GM10248 (cell line): ENCODE results near the gene PZP.
"Not testable (repeated sequence)": the region's sequence is repeated elsewhere in the genome, so short reads cannot be mapped to it uniquely, and the experiment has no call there.

Experiments used
- CTCF ChIA-PET: fragments of 300-600 bp; sonication (Branson Sonifier 250); formaldehyde crosslinking; extraction: SDS; loops from one replicate; lab custom pipeline; 2021; ENCODE audit warnings: antibody characterized with exemption; lab: Yijun Ruan, JAX
- POLR2A ChIA-PET: fragments of 350-650 bp; sonication (Branson Sonifier 250); formaldehyde crosslinking; extraction: SDS; loops from one replicate; lab custom pipeline; 2020; ENCODE audit warnings: antibody characterized with exemption; lab: Yijun Ruan, JAX
- DNase-seq: peaks from one replicate; pipeline ENCODE4 v3.0.0; 2012; ENCODE audit errors: extremely low spot score
- TF ChIP-seq, protein P1 (sequence below): IDR thresholded peaks from 2 replicates; pipeline ENCODE4 v1.5.1; 2012; ENCODE audit warnings: mild to moderate bottlenecking, low read depth; ENCODE audit errors: extremely low read depth, missing control alignments, control extremely low read depth

Gene PZP

DNA sequence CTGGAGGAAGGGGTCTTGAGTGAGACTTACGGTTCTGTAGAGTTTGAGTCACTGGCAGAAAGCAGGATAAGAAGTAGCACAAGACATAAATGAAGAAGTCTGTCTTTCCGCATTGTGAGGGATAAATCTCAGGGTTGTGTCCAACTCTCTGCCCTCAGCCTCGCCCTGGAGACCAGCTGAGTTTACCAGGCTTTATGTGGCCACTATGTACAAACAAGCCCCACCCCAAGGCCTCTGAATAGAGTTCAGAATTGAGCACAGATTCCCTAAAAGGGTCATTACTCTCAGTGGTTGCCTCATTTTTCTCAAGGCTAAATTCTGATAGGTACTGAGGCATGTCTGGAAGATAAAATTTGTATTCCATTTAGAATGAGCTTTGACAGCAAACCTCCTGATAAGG is at the start of gene PZP:
TSS of gene PZP (minus strand) at position 167 of the 400 bp plus-strand sequence. CDS start at position 113, 54 bp downstream.
- TF ChIP-seq, protein P1, sequence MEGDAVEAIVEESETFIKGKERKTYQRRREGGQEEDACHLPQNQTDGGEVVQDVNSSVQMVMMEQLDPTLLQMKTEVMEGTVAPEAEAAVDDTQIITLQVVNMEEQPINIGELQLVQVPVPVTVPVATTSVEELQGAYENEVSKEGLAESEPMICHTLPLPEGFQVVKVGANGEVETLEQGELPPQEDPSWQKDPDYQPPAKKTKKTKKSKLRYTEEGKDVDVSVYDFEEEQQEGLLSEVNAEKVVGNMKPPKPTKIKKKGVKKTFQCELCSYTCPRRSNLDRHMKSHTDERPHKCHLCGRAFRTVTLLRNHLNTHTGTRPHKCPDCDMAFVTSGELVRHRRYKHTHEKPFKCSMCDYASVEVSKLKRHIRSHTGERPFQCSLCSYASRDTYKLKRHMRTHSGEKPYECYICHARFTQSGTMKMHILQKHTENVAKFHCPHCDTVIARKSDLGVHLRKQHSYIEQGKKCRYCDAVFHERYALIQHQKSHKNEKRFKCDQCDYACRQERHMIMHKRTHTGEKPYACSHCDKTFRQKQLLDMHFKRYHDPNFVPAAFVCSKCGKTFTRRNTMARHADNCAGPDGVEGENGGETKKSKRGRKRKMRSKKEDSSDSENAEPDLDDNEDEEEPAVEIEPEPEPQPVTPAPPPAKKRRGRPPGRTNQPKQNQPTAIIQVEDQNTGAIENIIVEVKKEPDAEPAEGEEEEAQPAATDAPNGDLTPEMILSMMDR, result no peak
- POLR2A ChIA-PET, result no interaction called here
- CTCF ChIA-PET, result no interaction called here
- no peak for DNase-seq

DNA sequence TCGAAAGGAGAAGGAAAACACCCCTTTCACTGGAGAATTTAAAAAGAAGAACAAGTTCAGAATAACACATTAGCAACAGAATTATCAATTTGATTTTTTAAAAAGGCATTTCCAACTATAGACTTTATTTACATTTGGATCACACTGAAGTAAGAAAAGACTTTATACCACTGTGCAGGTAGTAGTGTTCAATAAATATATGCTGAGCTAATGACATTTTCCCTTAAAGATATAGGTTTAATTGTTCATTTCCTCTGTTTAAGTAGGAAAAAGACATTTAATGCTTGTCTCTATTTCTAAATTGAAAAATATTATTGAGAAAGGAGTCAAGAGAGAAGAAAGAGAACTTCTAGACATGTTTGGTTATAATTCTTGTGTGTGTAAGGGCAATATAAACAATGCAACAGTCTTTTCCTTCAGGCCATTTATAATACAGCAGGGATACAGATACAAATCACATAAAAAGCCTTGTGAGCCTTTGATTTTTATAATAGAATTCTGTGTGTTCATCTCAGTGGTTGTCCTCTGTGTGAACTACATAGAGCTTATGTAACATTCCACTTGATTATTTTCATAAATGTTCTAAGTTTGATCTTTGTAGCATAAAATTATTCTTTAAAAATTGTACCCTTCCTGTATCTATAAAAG is 48.7 kb upstream of the PZP start:
- CTCF ChIA-PET, result interaction anchor here (1.1 kb wide), 1 partner anchor 14 kb away, joined by 3 read pairs; no protein-coding TSS in a partner anchor
- DNase-seq, result no peak
- POLR2A ChIA-PET, result no interaction called here
- TF ChIP-seq, protein P1, result no peak

DNA sequence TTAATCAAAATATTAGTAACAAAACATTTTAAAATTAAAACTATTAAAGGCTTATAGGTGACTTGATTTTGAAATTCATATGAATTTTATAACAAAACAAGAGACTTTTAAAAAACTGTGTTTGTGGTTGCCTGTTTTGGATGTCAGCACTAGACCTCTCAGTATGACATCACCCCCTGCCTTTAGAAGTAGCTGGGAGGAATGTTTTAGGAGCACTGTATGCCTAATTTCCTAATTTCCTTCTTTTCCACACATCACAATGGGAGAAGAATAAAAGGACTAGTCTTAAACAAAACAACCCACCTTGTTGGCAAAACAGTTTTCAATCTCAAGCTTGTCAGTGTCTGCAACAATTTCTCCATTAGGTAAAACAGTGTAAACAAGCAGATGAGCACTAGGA is 48.1 kb upstream of the PZP start:
- no peak for DNase-seq
- ChIA-PET CTCF (interaction anchor here (1.1 kb wide), 1 partner anchor 14 kb away, joined by 3 read pairs; no protein-coding TSS in a partner anchor), POLR2A (no interaction called here)
- TF ChIP-seq, protein P1, result no peak

DNA sequence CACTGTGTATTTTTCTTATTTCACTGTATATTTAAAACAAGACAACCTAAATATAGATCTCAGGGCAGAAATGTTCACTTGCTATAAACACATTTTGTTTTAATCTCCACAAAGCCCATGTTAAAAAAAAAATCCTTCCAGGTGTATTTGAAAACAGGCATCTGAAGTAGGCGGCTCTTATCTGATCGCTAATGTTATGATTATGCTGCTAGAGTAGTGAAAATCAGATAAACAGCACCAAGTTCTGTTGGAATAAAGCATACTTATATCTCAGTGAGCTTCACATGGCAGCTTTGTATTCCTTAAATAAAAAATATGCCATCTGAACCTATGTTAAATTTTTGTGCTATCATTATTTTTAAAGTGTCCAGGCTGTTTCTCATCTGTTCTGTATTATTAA is 47.6 kb upstream of the PZP start:
- ChIA-PET POLR2A (no interaction called here), CTCF (interaction anchor here (1.1 kb wide), 1 partner anchor 15 kb away, joined by 3 read pairs; no protein-coding TSS in a partner anchor)

DNA sequence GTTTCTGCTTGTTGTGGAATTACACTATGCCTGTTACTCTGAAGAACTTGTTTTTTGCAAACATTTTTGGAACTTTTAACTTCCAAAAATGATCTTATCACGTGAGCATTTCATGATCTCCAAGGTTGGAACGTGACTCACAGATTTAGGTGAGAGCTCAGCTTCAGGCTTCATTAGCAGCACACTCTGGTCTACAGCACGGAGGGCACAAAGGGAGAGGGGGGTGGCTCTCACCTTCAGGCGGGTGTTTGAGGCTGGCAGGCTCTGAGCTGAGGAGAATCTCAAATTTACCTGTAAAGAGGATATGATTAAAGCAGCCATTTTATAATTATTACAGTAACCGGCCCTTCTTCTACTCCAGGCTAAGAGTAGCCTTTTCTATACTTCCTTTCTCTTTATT is 45.3 kb upstream of the PZP start:
- CTCF ChIA-PET, result no interaction called here
- TF ChIP-seq, protein P1, result no peak
- no peak for DNase-seq
- POLR2A ChIA-PET, result no interaction called here

More for the DNA sequence above, 47.6 kb upstream of the PZP start:
- DNase-seq, result no peak
- TF ChIP-seq, protein P1, result no peak

DNA sequence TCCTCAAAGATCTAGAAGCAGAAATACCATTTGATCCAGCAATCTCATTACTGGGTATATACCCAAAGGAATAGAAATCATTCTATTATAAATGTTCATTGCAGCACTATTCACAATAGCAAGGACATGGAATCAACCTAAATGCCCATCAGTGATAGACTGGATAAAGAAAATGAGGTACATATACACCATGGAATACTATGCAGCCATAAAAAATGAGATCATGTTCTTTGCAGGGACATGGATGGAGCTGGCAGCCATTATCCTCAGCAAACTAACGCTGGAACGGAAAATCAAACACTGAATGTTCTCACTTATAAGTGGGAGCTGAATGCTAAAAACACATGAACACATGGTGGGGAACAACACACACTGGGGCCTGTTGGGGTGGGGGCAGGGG is 44.6 kb upstream of the PZP start:
- POLR2A ChIA-PET, DNase-seq, CTCF ChIA-PET: not testable (repeated sequence)

DNA sequence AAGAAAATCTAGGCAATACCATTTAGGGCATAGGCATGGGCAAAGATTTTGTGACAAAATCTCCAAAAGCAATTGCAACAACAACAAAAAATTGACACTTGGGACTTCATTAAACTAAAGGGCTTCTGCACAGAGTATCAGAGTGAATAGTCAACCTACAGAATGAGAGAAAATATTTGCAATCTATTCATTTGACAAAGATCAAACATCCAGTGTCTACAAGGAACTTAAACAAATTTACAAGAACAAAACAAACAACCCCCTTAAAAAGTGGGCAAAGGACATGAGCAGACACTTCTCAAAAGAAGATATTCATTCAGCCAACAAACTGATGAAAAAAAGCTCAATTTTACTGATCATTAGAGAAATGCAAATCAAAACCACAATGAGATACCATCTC is 44.1 kb upstream of the PZP start:
- TF ChIP-seq, protein P1, result no peak
- no peak for DNase-seq
- POLR2A ChIA-PET, result no interaction called here
- CTCF ChIA-PET, result no interaction called here
